Breast epithelium (tissue), 3 donors: Measurements from ENCODE around the gene XK.

Experiments used
- CTCF ChIP-seq, 3 donors: fragments of 450-650 bp; IDR thresholded peaks; one replicate each; pipeline ENCODE4 v1.5.1; 2016 to 2017; ENCODE audit warnings: antibody characterized with exemption in 3 of 3, mild to moderate bottlenecking in 3 of 3, moderate library complexity in 3 of 3
- POLR2AphosphoS5 ChIP-seq, 3 donors: sonication (generic); formaldehyde crosslinking; IDR thresholded peaks; one replicate each; pipeline ENCODE4 v1.6.1; 2017; ENCODE audit warnings: antibody characterized with exemption in 3 of 3

GRCh38 chrX:37640142-37640541 lies 45.4 kb upstream of the XK start:
- no peak for TF ChIP-seq CTCF (IDR thresholded peaks at IDR 0.05)
- no peak for TF ChIP-seq POLR2AphosphoS5 (IDR thresholded peaks at IDR 0.05)
